Measurements from ENCODE around the gene DOK5.

DOK5 gene

GRCh38 chr20:54661880-54662465 lies 186.6 kb downstream of the DOK5 start:
- H3K4me3 ChIP-seq (ENCODE audit: low read depth, low read length): no peak overlapping the region
- DNase-seq (ENCODE audit: low read depth): no peak

- no peak for DNase-seq (ENCODE audit: low read depth)
- H3K4me3 ChIP-seq (ENCODE audit: low read depth, low read length): no peak overlapping the region
These were observed 190.4 kb downstream of the DOK5 start for GRCh38 chr20:54665812-54666211.

DNA sequence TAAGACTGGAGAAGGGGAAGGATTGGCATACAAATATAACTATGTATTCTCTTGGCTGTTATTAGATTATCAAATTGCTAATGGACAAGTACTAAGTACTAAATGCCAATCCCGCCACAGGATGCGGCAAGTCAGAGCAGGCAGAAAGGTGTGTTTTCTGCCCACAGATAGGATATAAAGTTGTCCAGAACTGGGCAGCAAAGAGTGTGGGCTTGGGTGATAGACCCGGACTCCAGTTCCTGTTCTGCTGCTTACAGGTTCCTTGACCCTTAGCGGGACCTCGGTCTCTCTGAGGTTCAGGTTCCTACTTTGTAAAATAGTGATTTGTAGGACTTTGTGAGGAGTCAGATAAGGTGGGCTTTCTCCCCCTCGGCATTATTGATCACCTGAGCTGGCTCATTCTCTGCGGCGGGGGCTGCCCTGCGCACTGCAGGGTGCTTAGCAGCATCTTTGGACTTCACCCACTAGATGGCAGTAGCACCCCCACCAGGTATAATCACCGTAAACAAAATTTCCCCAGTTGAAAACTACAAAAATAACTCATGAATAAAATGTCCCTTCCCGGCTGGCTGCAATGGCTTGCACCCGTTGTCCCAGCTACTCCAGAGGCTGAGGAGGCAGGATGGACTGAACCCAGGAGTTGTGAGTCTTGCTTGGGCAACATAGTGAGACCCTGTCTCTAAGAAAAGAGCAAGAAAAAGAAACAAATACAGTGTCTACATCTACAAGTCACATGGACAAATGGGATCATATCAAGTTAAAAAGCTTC lies 193.1 kb downstream of the DOK5 start:
- DNase-seq (ENCODE audit: low read depth): no peak
- no peak overlapping the region for H3K4me3 ChIP-seq (ENCODE audit: low read depth, low read length)

DNA sequence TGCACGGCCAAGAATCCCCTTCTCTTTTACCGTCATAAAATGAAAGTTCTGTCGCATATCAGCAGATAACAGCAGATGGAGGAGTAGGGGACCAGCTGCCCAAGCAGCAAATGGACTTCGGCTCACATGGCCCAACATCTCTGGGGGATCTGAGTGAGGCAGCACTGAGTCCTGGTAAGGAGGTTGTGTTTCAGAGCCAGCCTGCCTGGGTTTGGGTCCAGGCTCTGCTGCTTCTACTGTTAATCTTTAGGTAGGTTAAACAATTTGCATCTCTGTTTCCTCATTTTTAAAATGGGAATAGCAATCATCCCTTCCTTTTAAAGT lies 193.6 kb downstream of the DOK5 start:
- DNase-seq (ENCODE audit: low read depth): no peak
- no peak overlapping the region for H3K4me3 ChIP-seq (ENCODE audit: low read depth, low read length)

DNA sequence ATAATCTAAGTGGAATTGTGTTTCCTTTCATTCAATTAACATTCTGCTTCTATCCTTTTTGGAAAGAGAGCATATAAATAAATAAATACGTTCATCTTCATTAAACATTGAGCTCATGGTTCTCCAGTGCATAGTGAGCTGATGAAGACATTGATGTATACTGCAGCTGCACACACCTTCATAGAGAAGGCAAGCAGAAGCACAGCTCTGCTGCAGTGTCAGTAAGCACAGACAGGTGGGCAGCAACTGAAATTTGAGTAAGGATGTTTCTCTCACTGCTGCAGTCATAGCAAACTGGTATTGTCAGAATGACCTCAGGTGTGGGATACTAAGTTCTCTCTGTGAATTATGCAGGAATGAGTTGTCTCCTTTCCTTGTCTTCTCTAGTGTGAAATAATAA lies 202.9 kb downstream of the DOK5 start:
- H3K4me3 ChIP-seq (ENCODE audit: low read depth, low read length): no peak overlapping the region
- DNase-seq (ENCODE audit: low read depth): no peak

DNA sequence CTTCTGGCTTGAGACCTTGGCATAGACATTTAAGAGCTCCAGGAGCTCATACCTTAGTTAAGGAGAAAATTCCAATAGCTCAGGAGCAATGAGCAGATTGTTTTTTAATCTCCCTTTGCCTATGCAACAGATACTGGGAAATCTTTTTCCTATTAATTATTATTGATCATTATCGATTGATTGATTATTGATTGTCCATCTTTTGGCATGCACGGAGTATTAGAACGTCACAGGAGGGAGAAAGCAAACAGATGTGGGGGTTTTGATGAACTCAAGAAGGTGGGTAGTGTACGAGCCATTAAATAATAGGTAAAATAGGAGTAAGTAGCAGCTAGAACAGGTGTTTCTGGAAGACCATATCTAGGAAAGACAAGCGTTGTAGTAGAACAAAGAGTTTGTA lies 205.0 kb downstream of the DOK5 start:
- H3K4me3 ChIP-seq (ENCODE audit: low read depth, low read length): no peak overlapping the region
- no peak for DNase-seq (ENCODE audit: low read depth)

DNA sequence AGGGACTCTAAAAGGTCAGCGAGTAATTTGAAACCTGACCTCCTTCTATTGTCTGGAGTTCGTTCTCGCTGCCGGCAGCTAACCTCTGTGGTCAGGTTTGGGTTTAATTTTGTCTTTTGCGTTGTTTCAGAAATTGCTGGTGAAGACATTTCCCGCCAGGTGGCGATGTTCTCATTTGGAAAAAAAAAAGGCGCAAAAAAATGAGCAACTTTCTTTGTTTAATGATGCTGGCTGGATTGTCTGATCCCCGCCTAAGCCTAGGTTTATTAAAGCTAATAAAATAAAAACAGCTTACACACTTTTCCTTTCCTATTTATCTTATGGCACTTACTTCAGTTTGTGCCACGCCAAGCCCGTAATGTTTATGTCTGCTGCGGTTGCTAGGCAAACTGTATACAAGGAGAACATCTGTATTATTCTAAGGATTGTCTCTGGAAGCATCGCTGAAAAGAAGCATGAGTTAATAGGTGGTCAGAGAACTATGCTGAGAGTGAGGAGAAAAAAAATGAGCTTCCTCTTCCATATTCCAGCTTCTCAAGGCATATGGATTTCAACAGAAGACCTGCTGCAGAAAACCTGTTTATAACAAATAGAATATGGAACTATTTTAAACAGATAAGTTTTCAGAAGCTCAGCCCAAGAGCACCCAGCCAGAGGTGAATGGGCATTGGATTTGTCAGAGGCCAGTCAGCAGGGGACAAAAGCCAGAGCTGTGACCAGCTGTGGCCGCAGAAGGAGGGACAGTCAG lies 205.7 kb downstream of the DOK5 start:
- DNase-seq (ENCODE audit: low read depth): no peak
- no peak overlapping the region for H3K4me3 ChIP-seq (ENCODE audit: low read depth, low read length)

DNA sequence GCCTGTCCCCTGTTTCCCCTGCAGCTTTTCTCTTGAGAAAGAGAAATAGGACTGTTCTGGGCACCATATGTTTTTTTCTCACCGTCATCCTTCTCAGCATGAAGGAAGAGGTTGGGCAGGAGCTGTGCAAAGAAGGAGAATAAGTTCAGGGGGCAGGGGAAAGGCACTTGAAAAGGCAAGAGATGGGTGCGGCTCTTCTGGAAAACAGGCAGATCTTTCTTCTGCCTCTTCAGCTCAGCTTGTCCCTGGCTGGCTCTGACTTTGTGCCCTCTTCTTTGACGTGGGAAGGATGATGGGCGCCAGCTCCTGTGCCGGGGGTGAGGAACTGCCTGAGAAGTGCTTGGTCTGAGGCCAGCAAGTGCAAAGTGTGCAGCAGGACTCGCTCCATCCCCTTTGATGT lies 206.5 kb downstream of the DOK5 start:
- DNase-seq (ENCODE audit: low read depth): no peak
- no peak overlapping the region for H3K4me3 ChIP-seq (ENCODE audit: low read depth, low read length)

DNA sequence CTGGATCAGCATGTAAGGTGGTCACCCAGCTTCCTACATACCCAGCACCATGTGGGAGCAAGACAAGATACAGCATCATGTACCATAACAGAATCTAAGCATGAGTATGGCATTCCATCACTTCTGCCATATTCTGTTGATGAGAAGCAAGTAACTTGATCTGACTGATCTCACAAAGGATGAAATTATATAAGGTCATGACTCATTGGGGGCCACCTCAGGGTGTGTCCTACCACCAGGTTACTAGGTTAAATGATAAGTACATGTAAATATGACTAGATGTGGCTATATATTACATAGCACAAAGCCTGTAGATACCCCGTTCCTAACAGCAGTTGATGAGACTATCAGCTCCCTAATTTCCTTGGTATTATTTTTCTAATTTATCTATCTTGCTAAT lies 213.1 kb downstream of the DOK5 start:
- no peak overlapping the region for H3K4me3 ChIP-seq (ENCODE audit: low read depth, low read length)
- DNase-seq (ENCODE audit: low read depth): no peak

DNA sequence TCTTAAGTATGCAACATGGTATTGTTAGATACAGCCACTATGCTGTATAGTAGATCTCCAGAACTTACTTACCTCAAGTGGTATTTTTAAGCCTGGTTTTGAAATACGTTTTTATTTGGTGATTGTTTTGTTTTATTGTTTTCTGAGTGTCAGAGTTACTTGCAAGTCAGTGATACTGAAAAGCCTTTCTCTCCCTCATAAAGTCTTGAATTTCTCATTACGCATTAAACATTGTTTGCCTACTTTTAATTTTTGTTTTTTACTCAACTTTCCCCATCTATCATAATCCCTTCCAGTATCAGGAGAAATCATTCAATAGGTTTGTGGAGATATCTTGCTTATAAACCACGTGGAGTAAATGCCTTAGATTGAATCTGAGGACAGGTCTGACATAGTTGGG lies 214.9 kb downstream of the DOK5 start:
- DNase-seq (ENCODE audit: low read depth): no peak
- no peak overlapping the region for H3K4me3 ChIP-seq (ENCODE audit: low read depth, low read length)

GRCh38 chr20:54691327-54691726 lies 215.9 kb downstream of the DOK5 start:
- no peak for DNase-seq (ENCODE audit: low read depth)
- H3K4me3 ChIP-seq (ENCODE audit: low read depth, low read length): no peak overlapping the region

DNA sequence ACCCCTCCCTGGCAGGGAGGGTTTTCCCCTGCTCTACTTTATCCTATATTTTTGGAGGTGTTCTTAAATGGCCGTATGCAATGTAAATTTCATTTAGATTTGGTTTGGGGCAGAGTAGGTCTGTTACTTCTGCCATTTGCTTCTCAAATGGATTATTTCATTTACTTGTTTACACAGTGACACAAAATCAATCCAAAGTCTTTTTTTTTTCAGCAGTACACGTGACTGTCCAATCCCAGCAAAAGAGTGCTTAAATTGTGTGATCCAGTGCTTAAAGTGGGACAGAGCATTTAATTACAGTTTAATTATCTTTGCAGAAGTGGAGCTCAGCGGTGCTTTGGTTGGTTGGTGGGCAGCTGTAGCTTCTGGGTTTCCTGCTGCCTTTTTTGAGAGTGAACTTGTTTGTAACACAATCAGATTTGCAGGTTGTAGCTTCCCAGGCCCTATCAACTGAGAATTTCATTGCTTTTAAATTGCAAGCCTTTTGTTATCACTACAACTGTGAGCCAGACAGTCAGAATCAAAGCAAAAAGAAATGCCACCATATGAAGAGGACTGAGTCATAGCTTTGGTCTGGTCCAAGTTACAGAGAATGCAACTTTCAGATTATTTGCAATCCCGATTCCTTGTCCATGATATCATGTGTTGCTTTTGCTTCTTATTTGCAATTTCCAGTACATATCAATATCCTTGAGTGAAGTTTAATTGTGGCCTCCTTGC lies 216.9 kb downstream of the DOK5 start:
- H3K4me3 ChIP-seq (ENCODE audit: low read depth, low read length): no peak overlapping the region
- DNase-seq (ENCODE audit: low read depth): no peak

DNA sequence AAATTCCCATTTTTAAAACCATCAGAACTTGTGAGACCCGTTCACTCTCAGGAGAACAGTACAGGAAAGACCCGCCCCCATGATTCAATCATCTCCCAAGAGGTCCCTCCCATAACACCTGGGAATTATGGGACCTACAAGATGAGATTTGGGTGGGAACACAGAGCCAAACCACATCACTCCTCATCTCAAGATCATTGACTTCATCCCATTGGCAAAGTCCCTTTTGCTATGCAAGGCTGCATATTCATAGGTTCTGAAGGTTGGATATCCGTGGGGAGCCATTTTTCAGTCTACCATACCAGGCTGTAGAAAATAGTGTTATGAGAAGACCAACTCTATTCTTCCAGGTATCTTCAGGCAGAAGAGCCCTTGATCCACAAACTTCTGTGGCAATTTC lies 219.1 kb downstream of the DOK5 start:
- no peak for DNase-seq (ENCODE audit: low read depth)
- no peak overlapping the region for H3K4me3 ChIP-seq (ENCODE audit: low read depth, low read length)

DNA sequence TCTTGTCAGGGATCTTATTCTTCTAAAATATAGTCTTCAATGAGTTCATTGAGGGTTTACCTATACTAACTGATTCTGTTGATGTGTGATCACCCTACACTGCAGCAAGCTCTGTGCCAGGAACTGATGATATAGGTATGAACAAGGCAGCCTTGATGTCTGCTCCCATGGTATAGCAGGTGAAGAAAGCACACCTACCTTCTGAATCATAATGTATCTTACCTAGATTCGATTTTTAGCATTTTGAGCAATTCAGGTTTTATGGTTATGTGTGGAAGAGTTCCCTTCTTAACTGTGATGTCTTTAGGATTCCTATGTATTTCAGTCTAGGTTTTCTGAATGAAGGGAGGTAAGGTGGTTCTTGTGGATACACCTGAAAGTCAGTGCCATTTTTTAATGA lies 223.0 kb downstream of the DOK5 start:
- no peak overlapping the region for H3K4me3 ChIP-seq (ENCODE audit: low read depth, low read length)
- no peak for DNase-seq (ENCODE audit: low read depth)
